Kidney glomerular epithelial cell (primary cell): ENCODE results near the gene PLCL1.
"Not testable (repeated sequence)": the region's sequence is repeated elsewhere in the genome, so short reads cannot be mapped to it uniquely, and the experiment has no call there.

Experiments
- DNase-seq: peaks from one replicate; lab custom pipeline; 2025; lab: John Stamatoyannopoulos, UW

PLCL1 gene

GRCh38 chr2:198177040-198177439 lies 372.6 kb downstream of the PLCL1 start:
- no peak for DNase-seq

- no peak for DNase-seq
These were observed 374.4 kb downstream of the PLCL1 start for GRCh38 chr2:198178766-198179165.

- no peak for DNase-seq
These were observed 381.9 kb downstream of the PLCL1 start for GRCh38 chr2:198186257-198186656.

- no peak for DNase-seq
These were observed 383.4 kb downstream of the PLCL1 start for GRCh38 chr2:198187841-198188240.

- no peak for DNase-seq
These were observed 384.6 kb downstream of the PLCL1 start for GRCh38 chr2:198188982-198189381.

- DNase-seq = no peak
These were observed 387.3 kb downstream of the PLCL1 start for GRCh38 chr2:198191651-198192050.

- DNase-seq = not testable (repeated sequence)
These were observed 392.2 kb downstream of the PLCL1 start for GRCh38 chr2:198196556-198196955.
